WTC11 (cell line): ENCODE measurements around the gene PGAM1. TPM values are rescaled to one million over a fixed set of nuclear protein-coding genes. Genes with fewer than 3 reads are reported as not detected.

Source experiments
- ATAC-seq: fragments of 200-7000 bp; cut with Tn5 transposase; 2 replicates; pipeline ENCODE4 v1.10.0; 2021; ENCODE audit warnings: mild to moderate bottlenecking, moderate library complexity
- CTCF ChIA-PET: fragments of 300-600 bp; sonication (Branson Sonifier 250); formaldehyde crosslinking; loops from one replicate; lab custom pipeline; 2021; ENCODE audit warnings: antibody characterized with exemption; lab: Charles Lee
- POLR2A ChIA-PET: fragments of 350-600 bp; sonication (Branson Sonifier 250); formaldehyde crosslinking; loops from one replicate; lab custom pipeline; 2021; ENCODE audit warnings: antibody characterized with exemption; lab: Charles Lee
- DNase-seq: peaks from one replicate; pipeline ENCODE4 v3.0.0; 2021; ENCODE audit warnings: low spot score
- H3K27ac Mint-ChIP-seq: 2 replicates; pipeline ENCODE4 v1.8.0; 2021; ENCODE audit warnings: mixed read lengths
- H3K27me3 Mint-ChIP-seq: 2 replicates; pipeline ENCODE4 v1.8.0; 2021; ENCODE audit warnings: low read depth, mild to moderate bottlenecking, moderate library complexity, mixed read lengths
- H3K36me3 Mint-ChIP-seq: 2 replicates; pipeline ENCODE4 v1.8.0; 2021; ENCODE audit warnings: mixed read lengths
- H3K4me1 Mint-ChIP-seq: 2 replicates; pipeline ENCODE4 v1.8.0; 2022; ENCODE audit warnings: mixed read lengths
- H3K4me3 Mint-ChIP-seq: 2 replicates; pipeline ENCODE4 v1.8.0; 2021; ENCODE audit warnings: mild to moderate bottlenecking, moderate library complexity, mixed read lengths
- H3K9me3 Mint-ChIP-seq: 2 replicates; pipeline ENCODE4 v1.8.0; 2021; ENCODE audit warnings: mixed read lengths
- ATF2 ChIP-seq: sonication (generic); formaldehyde crosslinking; IDR thresholded peaks from 2 replicates; pipeline ENCODE4 v1.8.1; 2022; ENCODE audit warnings: low read depth, missing genetic modification reagents, borderline replicate concordance
- CDX4 ChIP-seq: fragments of 250-450 bp; sonication (Bioruptor Pico); IDR thresholded peaks from 2 replicates; pipeline ENCODE4 v1.9.0; 2021; ENCODE audit warnings: moderate library complexity, mild to moderate bottlenecking, inconsistent platforms, borderline replicate concordance
- CREB1 ChIP-seq: sonication (generic); formaldehyde crosslinking; IDR thresholded peaks from 2 replicates; pipeline ENCODE4 v1.8.0; 2023; ENCODE audit warnings: mild to moderate bottlenecking, missing genetic modification reagents
- CTCF ChIP-seq: fragments of 200-600 bp; IDR thresholded peaks from 2 replicates; pipeline ENCODE4 v1.8.0; 2022; ENCODE audit warnings: antibody characterized with exemption
- ESRRA ChIP-seq: sonication (generic); formaldehyde crosslinking; IDR thresholded peaks from 2 replicates; pipeline ENCODE4 v1.8.1; 2022; ENCODE audit warnings: mild to moderate bottlenecking, missing genetic modification reagents, borderline replicate concordance
- FOXJ3 ChIP-seq: sonication (generic); formaldehyde crosslinking; IDR thresholded peaks from 2 replicates; pipeline ENCODE4 v1.9.0; 2021; ENCODE audit warnings: missing genetic modification reagents, mild to moderate bottlenecking, borderline replicate concordance
- FOXK1 ChIP-seq: sonication (generic); formaldehyde crosslinking; IDR thresholded peaks from 2 replicates; pipeline ENCODE4 v1.8.0; 2022; ENCODE audit warnings: mild to moderate bottlenecking, moderate library complexity, missing genetic modification reagents
- FOXP1 ChIP-seq: sonication (generic); formaldehyde crosslinking; IDR thresholded peaks from 2 replicates; pipeline ENCODE4 v1.8.0; 2022; ENCODE audit warnings: missing genetic modification reagents, mild to moderate bottlenecking, moderate library complexity, borderline replicate concordance
- NFE2L1 ChIP-seq: sonication (generic); formaldehyde crosslinking; IDR thresholded peaks from 2 replicates; pipeline ENCODE4 v1.8.1; 2023; ENCODE audit warnings: missing genetic modification reagents
- NR2C2 ChIP-seq: sonication (generic); formaldehyde crosslinking; IDR thresholded peaks from 2 replicates; pipeline ENCODE4 v1.8.0; 2022; ENCODE audit warnings: mild to moderate bottlenecking, missing genetic modification reagents
- OVOL2 ChIP-seq: fragments of 250-450 bp; sonication (Bioruptor Pico); IDR thresholded peaks from 2 replicates; pipeline ENCODE4 v1.9.0; 2021; ENCODE audit warnings: mild to moderate bottlenecking, borderline replicate concordance
- SMAD3 ChIP-seq: sonication (generic); formaldehyde crosslinking; IDR thresholded peaks from 2 replicates; pipeline ENCODE4 v1.8.0; 2022; ENCODE audit warnings: missing genetic modification reagents, mild to moderate bottlenecking, borderline replicate concordance
- TEAD4 ChIP-seq: sonication (generic); formaldehyde crosslinking; IDR thresholded peaks from 2 replicates; pipeline ENCODE4 v1.8.0; 2022; ENCODE audit warnings: mild to moderate bottlenecking, missing genetic modification reagents
- USF1 ChIP-seq: sonication (generic); formaldehyde crosslinking; IDR thresholded peaks from 2 replicates; pipeline ENCODE4 v1.8.0; 2022; ENCODE audit warnings: mild to moderate bottlenecking, missing genetic modification reagents
- ZNF396 ChIP-seq: fragments of 250-450 bp; sonication (Bioruptor Pico); IDR thresholded peaks from 2 replicates; pipeline ENCODE4 v1.8.0; 2021; ENCODE audit warnings: mild to moderate bottlenecking, moderate library complexity, borderline replicate concordance
- ZNF512 ChIP-seq: sonication (generic); formaldehyde crosslinking; IDR thresholded peaks from 2 replicates; pipeline ENCODE4 v1.8.1; 2022; ENCODE audit warnings: missing genetic modification reagents, borderline replicate concordance
- ZNF671 ChIP-seq: fragments of 250-450 bp; sonication (Bioruptor Pico); IDR thresholded peaks from 2 replicates; pipeline ENCODE4 v1.8.0; 2021; ENCODE audit warnings: mild to moderate bottlenecking
- total RNA-seq: library from RNA; stranded (reverse); gene quantifications from 3 replicates; pipeline ENCODE4 v1.2.3, GENCODE V29; 2021

PGAM1 gene
- total RNA-seq, 1 experiment from 2014 or later = 833 TPM

- no peak for TF ChIP-seq CDX4 (CRISPR knock-in tag)
- TF ChIP-seq ESRRA = no peak
- TF ChIP-seq FOXP1 (CRISPR knock-in tag) = no peak
- no peak for TF ChIP-seq NFE2L1 (CRISPR knock-in tag)
These were observed 33.9 kb downstream of the PGAM1 start (continued) for GRCh38 chr10:97459933-97460332.

- Mint-ChIP-seq H3K9me3 (0 out of 2 replicates have a peak, but pooled peaks cover 5% of the 10 kb centered on the region), H3K27me3 (no peaks in the 10 kb centered on the region), H3K36me3 (peaks cover 76% of the 10 kb centered on the region), H3K4me1 (no peaks in the 10 kb centered on the region), H3K4me3 (no peak overlapping the region), H3K27ac (no peak overlapping the region)
- no peak for DNase-seq
- POLR2A ChIA-PET = no interaction called here
- ATAC-seq = no peak
- CTCF ChIA-PET = interaction anchor here (0.8 to 1.6 kb wide), 5 partner anchors 17 to 92 kb away, joined by 3 to 4 read pairs (median 4); no protein-coding TSS in a partner anchor
- TF ChIP-seq FOXJ3 (CRISPR knock-in tag) (no peak), ZNF671 (CRISPR knock-in tag) (no peak), SMAD3 (CRISPR knock-in tag) (no peak), ZNF396 (CRISPR knock-in tag) (no peak), ATF2 (no peak), TEAD4 (CRISPR knock-in tag) (no peak), USF1 (CRISPR knock-in tag) (no peak)
- TF ChIP-seq, all 79 proteins: peak for 0
These were observed 36.3 kb downstream of the PGAM1 start for GRCh38 chr10:97462309-97462708.

GRCh38 chr10:97463363-97464132 is 37.6 kb downstream of the PGAM1 start:
- Mint-ChIP-seq H3K27ac (peak overlapping the region; percentile 60), H3K4me1 (no peaks in the 10 kb centered on the region), H3K4me3 (no peak overlapping the region), H3K9me3 (no peaks in the 10 kb centered on the region), H3K36me3 (peaks cover 77% of the 10 kb centered on the region), H3K27me3 (no peaks in the 10 kb centered on the region)
- TF ChIP-seq NR2C2 (CRISPR knock-in tag) = no peak
- no peak for TF ChIP-seq CREB1 (CRISPR knock-in tag)
- TF ChIP-seq OVOL2 (CRISPR knock-in tag) = no peak
- TF ChIP-seq CTCF = peak; percentile 79
- 0 out of 2 replicates have a peak, but pooled peaks have one; percentile 22 for TF ChIP-seq FOXK1
- no peak for TF ChIP-seq ZNF512
- peak; percentile 91 for ATAC-seq
- ChIA-PET CTCF (interaction anchor here (0.6 to 2.6 kb wide), 34 partner anchors 10 to 246 kb away, joined by 3 to 21 read pairs (median 4); partner anchors contain the start of genes ANKRD2, HOGA1, RRP12 and UBTD1), POLR2A (interaction anchor here (0.5 kb wide), 1 partner anchor 182 kb away, joined by 7 read pairs; no protein-coding TSS in a partner anchor)
- peak; percentile 52 for DNase-seq
